Lower leg skin (tissue), 3 donors: ENCODE measurements around the gene EML4.

Experiments
- CTCF ChIP-seq, 3 donors: fragments of 450-650 bp; IDR thresholded peaks; one replicate each; pipeline ENCODE4 v1.5.1; 2016; ENCODE audit warnings: antibody characterized with exemption in 3 of 3, mild to moderate bottlenecking in 3 of 3, moderate library complexity in 2 of 3
- POLR2A ChIP-seq, 2 donors: fragments of 450-650 bp; IDR thresholded peaks; one replicate each; pipeline ENCODE4 v1.6.1; 2016 to 2017; ENCODE audit warnings: antibody characterized with exemption in 2 of 2, mild to moderate bottlenecking in 1 of 2, moderate library complexity in 1 of 2

- TF ChIP-seq CTCF (IDR thresholded peaks at IDR 0.05), result no peak
- no peak for TF ChIP-seq POLR2A (IDR thresholded peaks at IDR 0.05)
Measured at GRCh38 chr2:42169100-42169873, at the start of gene EML4.
